ENCODE measurements around the gene TYRO3.

TYRO3 gene

DNA sequence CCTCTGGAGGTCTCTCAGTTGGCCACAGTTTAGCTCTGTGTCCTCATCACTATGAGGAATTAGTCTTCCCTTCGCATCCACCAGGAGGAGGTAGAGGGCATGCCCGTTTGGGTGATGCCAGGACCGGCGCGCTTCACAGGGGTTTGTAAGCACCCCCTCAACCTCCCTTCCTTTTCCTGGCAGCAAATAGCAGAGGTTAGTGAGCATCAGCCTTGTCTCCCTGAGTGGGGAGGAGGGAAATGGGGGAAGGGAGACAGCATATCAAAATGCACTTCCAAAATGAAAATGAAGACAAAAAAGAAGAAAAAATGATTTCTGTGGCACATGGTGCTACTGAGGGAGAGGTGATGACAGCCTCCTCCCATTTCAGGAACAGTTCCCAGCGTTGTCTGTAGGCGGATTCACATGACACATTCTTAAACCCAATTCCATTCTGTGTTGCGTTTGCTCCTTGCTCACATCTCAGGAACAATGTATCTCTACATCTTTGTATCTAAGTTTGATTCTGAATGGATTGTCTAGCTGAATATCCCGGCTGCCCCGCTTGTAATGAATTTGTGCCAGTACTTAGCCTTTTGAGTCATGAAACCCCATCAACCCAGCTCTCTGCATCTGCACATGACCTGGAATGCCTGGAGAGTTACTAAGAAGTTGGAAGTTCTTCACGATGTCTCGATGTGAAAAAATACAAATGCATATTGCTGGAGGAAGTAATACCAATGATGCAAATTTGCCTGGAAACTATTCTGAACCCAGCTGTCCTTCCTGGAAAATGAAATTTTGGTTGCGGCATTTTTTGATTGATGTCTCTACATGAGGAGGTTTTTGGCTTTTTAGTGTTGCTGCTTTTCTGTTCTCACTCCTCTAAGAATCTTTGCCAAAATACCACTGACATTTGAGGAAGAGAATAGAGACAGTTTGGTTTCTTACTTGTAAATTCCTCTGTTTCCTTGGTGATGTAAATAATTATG, 45.2 kb downstream of the TYRO3 start:
- Histone ChIP-seq H3K36me3 (ENCODE audit: control insufficient read depth, insufficient read depth, low read length) (no peaks in the 10 kb centered on the region), H3K4me1 (ENCODE audit: control insufficient read depth, insufficient read depth, low read length, poor library complexity, severe bottlenecking) (peaks cover 4% of the 10 kb centered on the region), H3K9me3 (ENCODE audit: control insufficient read depth, low read length) (no peaks in the 10 kb centered on the region), H3K4me3 (ENCODE audit: extremely low read depth, insufficient read depth, low read length, poor library complexity, severe bottlenecking) (no peak overlapping the region), H3K27ac (ENCODE audit: low read depth, low read length, severe bottlenecking) (no peak overlapping the region)
- 64 to 85% methylated on average over 2 to 4 of the region's 13 CpGs for WGBS, 2 experiments (ENCODE audit: insufficient coverage in 2 of 2)

DNA sequence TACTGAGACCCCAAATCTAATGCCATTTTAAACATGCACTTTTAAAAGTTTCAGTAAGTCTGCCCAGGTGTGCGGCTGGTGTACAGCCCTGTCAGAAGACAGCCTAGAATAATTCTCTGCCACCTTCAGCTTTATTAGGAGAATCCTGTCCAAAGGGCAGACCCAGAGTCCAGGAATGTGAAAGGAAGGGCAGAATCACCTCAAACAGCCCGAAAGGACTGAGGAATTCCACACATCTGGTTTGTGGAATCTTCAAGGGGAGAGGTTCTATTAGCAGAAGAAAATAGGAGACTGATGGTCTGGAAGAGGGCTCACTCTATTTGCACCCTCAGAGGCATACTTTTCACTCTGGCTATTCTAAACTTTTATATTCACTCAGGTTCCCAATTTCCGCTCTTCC, 46.6 kb downstream of the TYRO3 start:
- Histone ChIP-seq H3K4me1 (ENCODE audit: control insufficient read depth, insufficient read depth, low read length, poor library complexity, severe bottlenecking) (peaks cover 8% of the 10 kb centered on the region), H3K36me3 (ENCODE audit: control insufficient read depth, insufficient read depth, low read length) (no peaks in the 10 kb centered on the region), H3K27ac (ENCODE audit: low read depth, low read length, severe bottlenecking) (peak overlapping the region; percentile 3), H3K4me3 (ENCODE audit: extremely low read depth, insufficient read depth, low read length, poor library complexity, severe bottlenecking) (no peak overlapping the region), H3K9me3 (ENCODE audit: control insufficient read depth, low read length) (no peaks in the 10 kb centered on the region)
- 76 to 89% methylated on average over 3 of the region's 3 CpGs for WGBS, 2 experiments (ENCODE audit: insufficient coverage in 2 of 2)

DNA sequence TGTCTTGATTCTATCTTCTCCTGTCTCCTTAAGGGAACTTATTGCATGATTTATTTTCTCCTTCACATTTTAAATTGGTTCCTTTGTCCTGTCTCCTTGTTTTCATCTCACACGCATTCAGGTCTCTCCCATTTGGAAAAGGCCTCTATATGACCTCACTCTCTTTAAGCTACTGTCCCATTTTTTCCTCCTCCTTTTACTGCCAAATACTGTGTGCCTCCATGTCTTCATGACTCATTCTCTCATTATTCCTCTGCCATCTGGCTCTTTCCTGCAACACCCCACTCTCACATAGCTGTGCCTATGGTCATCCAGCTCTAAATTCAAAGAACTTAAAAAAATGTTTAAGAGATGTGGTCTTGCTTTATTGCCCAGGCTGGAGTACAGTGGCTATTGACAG, 48.0 kb downstream of the TYRO3 start:
- H3K36me3 ChIP-seq (ENCODE audit: control insufficient read depth, insufficient read depth, low read length) = no peaks in the 10 kb centered on the region
- H3K4me1 ChIP-seq (ENCODE audit: control insufficient read depth, insufficient read depth, low read length, poor library complexity, severe bottlenecking) = peaks cover 8% of the 10 kb centered on the region
- H3K4me3 ChIP-seq (ENCODE audit: extremely low read depth, insufficient read depth, low read length, poor library complexity, severe bottlenecking) = no peak overlapping the region
- 86 to 88% methylated on average over 1 of the region's 1 CpG for WGBS, 2 experiments (ENCODE audit: insufficient coverage in 2 of 2)
- H3K9me3 ChIP-seq (ENCODE audit: control insufficient read depth, low read length) = no peaks in the 10 kb centered on the region
- H3K27ac ChIP-seq (ENCODE audit: low read depth, low read length, severe bottlenecking) = no peak overlapping the region

DNA sequence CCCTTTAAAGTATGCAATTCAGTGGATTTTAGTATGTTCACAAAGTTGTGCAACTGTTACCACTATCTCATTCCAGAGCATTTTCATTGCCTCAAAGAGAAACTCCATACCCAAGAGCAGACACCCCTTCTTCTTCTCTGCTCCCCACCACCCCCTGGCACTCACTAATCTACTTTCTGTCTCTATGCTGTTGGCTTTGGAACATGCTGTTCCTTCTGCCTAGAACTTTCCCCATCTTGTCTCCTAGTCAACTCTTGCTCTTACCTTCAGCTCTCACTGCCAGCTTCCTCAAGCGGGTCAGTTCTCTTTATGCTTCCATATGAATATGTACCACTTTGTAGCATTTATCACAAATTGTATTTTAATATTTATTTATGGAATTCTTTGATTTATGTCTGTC, 50.1 kb downstream of the TYRO3 start:
- peaks cover 8% of the 10 kb centered on the region for H3K4me1 ChIP-seq (ENCODE audit: control insufficient read depth, insufficient read depth, low read length, poor library complexity, severe bottlenecking)
- no peaks in the 10 kb centered on the region for H3K9me3 ChIP-seq (ENCODE audit: control insufficient read depth, low read length)
- H3K36me3 ChIP-seq (ENCODE audit: control insufficient read depth, insufficient read depth, low read length) = no peaks in the 10 kb centered on the region
- H3K27ac ChIP-seq (ENCODE audit: low read depth, low read length, severe bottlenecking) = no peak overlapping the region
- WGBS, 2 experiments (ENCODE audit: insufficient coverage in 2 of 2) = no CpG with 5 or more reads among the region's 1 CpG
- H3K4me3 ChIP-seq (ENCODE audit: extremely low read depth, insufficient read depth, low read length, poor library complexity, severe bottlenecking) = no peak overlapping the region

DNA sequence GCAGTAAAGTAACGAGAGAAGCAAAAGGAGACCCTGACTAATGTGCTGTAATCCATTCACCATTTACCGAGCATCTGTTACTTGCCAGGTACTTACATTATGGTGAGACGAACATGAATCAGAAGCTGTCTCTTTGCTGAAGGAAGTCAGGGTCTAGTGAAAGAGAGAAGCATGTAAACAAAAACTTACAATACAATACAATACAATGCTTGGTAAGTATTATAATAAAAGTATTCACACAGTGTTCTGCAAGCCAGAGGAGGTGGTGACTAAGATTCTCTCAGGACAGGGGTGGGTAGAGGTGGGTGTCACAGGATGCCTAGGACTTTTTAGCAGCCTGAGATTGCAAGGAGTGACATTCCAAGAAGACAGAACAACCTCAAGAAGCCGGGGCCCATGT, 51.0 kb downstream of the TYRO3 start:
- WGBS, 2 experiments (ENCODE audit: insufficient coverage in 2 of 2) = 96 to 100% methylated on average over 2 to 3 of the region's 4 CpGs
- Histone ChIP-seq H3K27ac (ENCODE audit: low read depth, low read length, severe bottlenecking) (no peak overlapping the region), H3K4me1 (ENCODE audit: control insufficient read depth, insufficient read depth, low read length, poor library complexity, severe bottlenecking) (peaks cover 4% of the 10 kb centered on the region), H3K9me3 (ENCODE audit: control insufficient read depth, low read length) (no peaks in the 10 kb centered on the region), H3K4me3 (ENCODE audit: extremely low read depth, insufficient read depth, low read length, poor library complexity, severe bottlenecking) (no peak overlapping the region), H3K36me3 (ENCODE audit: control insufficient read depth, insufficient read depth, low read length) (no peaks in the 10 kb centered on the region)

DNA sequence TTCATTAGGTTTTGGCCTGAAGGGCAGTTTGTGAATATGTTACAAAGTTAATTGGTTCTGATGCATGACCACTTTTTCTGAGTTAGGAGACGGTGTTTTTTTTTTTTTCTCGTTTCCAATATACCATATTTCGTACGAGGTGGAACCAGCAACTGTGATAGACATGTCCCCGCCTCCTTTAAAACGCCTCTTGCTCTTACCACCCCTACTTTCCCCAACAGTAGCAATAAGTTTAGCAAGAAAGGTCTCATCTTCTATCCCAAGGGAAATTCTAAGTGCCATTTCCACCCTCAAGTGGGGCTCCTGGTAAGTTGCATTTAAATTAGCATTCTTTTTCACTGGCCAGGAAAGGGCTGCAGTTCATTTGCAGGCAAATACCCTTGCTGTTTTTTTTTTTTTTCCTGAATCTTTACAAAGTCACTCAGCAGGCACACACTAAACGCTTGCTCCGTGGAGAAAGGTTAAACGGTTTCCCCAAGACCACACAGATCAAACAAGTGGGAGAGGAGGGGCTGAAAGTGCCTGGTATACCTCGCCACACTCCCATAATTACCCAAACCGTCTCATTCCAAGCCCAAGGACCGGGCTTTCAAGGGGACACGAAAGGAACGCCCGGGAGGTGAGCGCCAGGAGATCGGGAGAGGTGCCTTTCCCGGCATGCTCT, 61.7 kb downstream of the TYRO3 start:
- Histone ChIP-seq H3K4me3 (ENCODE audit: extremely low read depth, insufficient read depth, low read length, poor library complexity, severe bottlenecking) (peak overlapping the region; percentile 52), H3K36me3 (ENCODE audit: control insufficient read depth, insufficient read depth, low read length) (no peaks in the 10 kb centered on the region), H3K4me1 (ENCODE audit: control insufficient read depth, insufficient read depth, low read length, poor library complexity, severe bottlenecking) (no peaks in the 10 kb centered on the region), H3K27ac (ENCODE audit: low read depth, low read length, severe bottlenecking) (no peak overlapping the region), H3K9me3 (ENCODE audit: control insufficient read depth, low read length) (peaks cover 11% of the 10 kb centered on the region)
- 0% methylated on average over 6 to 8 of the region's 18 CpGs for WGBS, 2 experiments (ENCODE audit: insufficient coverage in 2 of 2)

DNA sequence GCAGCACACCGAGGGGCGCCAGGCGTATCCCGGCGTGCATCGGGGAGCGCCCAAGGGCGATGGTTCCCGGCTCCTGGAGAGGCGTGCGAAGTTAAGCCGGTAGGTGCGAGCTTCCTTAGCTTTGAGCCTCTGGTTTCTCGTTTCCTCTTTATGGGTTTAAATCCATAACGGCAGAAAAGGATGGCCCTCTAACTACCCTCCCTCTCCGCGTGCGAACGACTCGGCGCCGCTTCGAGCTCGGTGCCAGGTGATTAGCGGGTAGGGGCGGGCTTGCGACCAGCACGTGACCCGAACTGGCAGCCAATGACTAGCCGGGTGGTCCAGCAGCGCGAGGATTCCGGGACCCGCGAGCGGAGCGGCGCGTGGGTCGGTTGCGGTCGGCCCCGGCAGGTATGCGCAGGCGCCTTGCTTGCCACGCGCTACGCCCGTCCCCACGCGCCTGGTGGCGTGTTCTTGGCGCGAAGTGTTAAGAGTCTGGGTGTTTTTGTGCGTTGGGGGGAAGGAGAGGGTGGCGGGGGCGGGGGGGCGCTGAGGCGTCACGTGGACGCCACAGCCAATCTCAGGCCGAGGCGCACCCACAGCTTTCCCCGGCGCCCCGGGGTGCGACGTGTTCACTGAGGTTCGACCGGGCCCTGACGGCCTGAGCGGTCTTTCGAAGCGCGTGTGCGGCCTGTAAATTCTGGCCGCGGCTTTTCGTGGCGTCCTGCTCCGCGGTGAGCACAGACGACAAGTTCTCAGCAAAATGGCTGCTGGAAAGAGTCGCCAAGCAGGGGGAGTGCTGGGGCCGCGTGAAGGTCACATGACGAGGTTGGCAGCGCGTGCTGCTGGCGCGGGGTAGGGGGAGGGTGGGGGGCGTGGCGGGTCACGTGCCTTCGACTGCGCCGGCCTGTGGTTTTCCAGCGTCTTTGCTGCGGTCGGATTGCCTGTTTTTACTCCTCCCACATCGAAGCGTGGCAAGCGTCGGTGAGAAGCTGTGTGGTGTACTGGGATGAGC, 62.5 kb downstream of the TYRO3 start:
- 8 to 9% methylated on average over 64 to 67 of the region's 104 CpGs for WGBS, 2 experiments (ENCODE audit: insufficient coverage in 2 of 2)
- Histone ChIP-seq H3K36me3 (ENCODE audit: control insufficient read depth, insufficient read depth, low read length) (no peaks in the 10 kb centered on the region), H3K4me1 (ENCODE audit: control insufficient read depth, insufficient read depth, low read length, poor library complexity, severe bottlenecking) (no peaks in the 10 kb centered on the region), H3K9me3 (ENCODE audit: control insufficient read depth, low read length) (peaks cover 11% of the 10 kb centered on the region), H3K4me3 (ENCODE audit: extremely low read depth, insufficient read depth, low read length, poor library complexity, severe bottlenecking) (peak overlapping the region; percentile 52), H3K27ac (ENCODE audit: low read depth, low read length, severe bottlenecking) (peak overlapping the region; percentile 81)

DNA sequence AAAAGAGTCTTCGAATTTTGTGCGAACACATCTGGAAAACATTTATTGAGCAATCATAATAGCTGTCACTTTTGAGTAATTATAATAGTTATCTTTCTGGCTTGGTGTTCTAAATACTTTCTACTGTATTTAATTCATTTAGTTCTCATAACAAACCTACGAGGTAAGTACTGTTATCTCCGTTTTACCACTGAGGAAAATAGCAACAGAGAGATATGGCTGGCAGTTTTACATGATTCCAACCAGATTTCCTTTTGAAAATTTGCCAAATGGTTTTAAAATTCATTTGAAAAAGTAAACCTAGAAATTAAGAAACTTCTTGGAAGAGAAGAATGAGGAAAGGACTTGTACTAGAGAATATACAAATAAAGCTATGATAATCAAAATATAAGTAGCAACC, 63.9 kb downstream of the TYRO3 start:
- Histone ChIP-seq H3K9me3 (ENCODE audit: control insufficient read depth, low read length) (peaks cover under 1% of the 10 kb centered on the region), H3K4me3 (ENCODE audit: extremely low read depth, insufficient read depth, low read length, poor library complexity, severe bottlenecking) (no peak overlapping the region), H3K36me3 (ENCODE audit: control insufficient read depth, insufficient read depth, low read length) (no peaks in the 10 kb centered on the region), H3K27ac (ENCODE audit: low read depth, low read length, severe bottlenecking) (no peak overlapping the region), H3K4me1 (ENCODE audit: control insufficient read depth, insufficient read depth, low read length, poor library complexity, severe bottlenecking) (no peaks in the 10 kb centered on the region)
- WGBS, 2 experiments (ENCODE audit: insufficient coverage in 2 of 2) = 92% methylated on average over 2 of the region's 4 CpGs; no CpG with 5 or more reads in 1 of the 2 experiments

DNA sequence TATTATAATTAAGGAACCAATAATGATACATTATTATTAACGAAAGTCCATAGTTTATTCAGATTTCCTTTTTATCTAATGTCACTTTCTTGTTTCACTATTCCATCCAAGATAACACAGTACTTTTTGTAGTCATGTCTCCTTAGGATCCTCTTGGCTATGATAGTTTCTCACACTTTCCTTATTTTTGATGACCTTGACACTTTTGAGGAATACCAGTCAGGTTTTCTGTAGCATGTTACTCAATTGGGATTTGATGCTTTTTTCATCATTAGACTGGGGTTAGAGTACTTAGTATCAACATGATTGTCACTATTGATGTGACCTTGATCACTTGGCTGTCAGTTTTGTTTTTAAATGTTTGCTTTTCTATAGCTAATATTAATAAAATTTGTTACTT, 68.2 kb downstream of the TYRO3 start:
- H3K27ac ChIP-seq (ENCODE audit: low read depth, low read length, severe bottlenecking) = no peak overlapping the region
- no peaks in the 10 kb centered on the region for H3K36me3 ChIP-seq (ENCODE audit: control insufficient read depth, insufficient read depth, low read length)
- no peaks in the 10 kb centered on the region for H3K9me3 ChIP-seq (ENCODE audit: control insufficient read depth, low read length)
- H3K4me1 ChIP-seq (ENCODE audit: control insufficient read depth, insufficient read depth, low read length, poor library complexity, severe bottlenecking) = no peaks in the 10 kb centered on the region
- H3K4me3 ChIP-seq (ENCODE audit: extremely low read depth, insufficient read depth, low read length, poor library complexity, severe bottlenecking) = no peak overlapping the region
- 100% methylated on average over 1 of the region's 1 CpG; no CpG with 5 or more reads in 1 of the 2 experiments for WGBS, 2 experiments (ENCODE audit: insufficient coverage in 2 of 2)

DNA sequence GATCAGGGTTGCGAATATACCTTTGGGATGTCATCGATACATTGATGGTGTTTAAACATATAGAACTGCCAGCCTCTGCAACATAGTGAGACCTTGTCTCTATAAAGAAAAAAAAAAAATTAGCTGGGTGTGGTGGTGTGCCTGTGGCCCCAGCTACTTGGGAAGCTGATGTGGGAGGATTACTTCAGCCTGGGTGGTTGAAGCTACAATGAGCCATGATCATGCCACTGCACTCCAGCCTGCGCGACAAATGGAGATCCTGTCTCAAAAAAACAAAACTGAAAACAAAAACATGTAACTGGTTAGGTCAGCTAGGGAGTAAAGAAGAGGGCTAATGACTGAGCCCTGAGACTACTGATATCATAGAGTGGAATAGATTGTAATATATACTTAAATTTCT, 70.5 kb downstream of the TYRO3 start:
- no peak overlapping the region for H3K27ac ChIP-seq (ENCODE audit: low read depth, low read length, severe bottlenecking)
- H3K4me3 ChIP-seq (ENCODE audit: extremely low read depth, insufficient read depth, low read length, poor library complexity, severe bottlenecking) = no peak overlapping the region
- H3K4me1 ChIP-seq (ENCODE audit: control insufficient read depth, insufficient read depth, low read length, poor library complexity, severe bottlenecking) = no peaks in the 10 kb centered on the region
- WGBS, 2 experiments (ENCODE audit: insufficient coverage in 2 of 2) = 90 to 100% methylated on average over 1 to 2 of the region's 4 CpGs
- H3K36me3 ChIP-seq (ENCODE audit: control insufficient read depth, insufficient read depth, low read length) = no peaks in the 10 kb centered on the region
- no peaks in the 10 kb centered on the region for H3K9me3 ChIP-seq (ENCODE audit: control insufficient read depth, low read length)
